Chondrocyte (in vitro differentiated cells): ENCODE results near the gene FUBP3. TPM values are rescaled to one million over a fixed set of nuclear protein-coding genes. Genes with fewer than 3 reads are reported as not detected.

Experiments used
- DNase-seq: peaks from one replicate; pipeline ENCODE4 v3.0.0; 2021; ENCODE audit warnings: mixed read lengths, low spot score
- H3K27ac Mint-ChIP-seq: one replicate; pipeline ENCODE4 v1.8.0; 2021; ENCODE audit warnings: mild to moderate bottlenecking, moderate library complexity, mixed read lengths; ENCODE audit not compliant: unreplicated experiment
- H3K27me3 Mint-ChIP-seq: 2 replicates; pipeline ENCODE4 v1.8.0; 2021; ENCODE audit warnings: low read depth, mixed read lengths
- H3K36me3 Mint-ChIP-seq: 2 replicates; pipeline ENCODE4 v1.8.0; 2021; ENCODE audit warnings: low read depth, mixed read lengths
- H3K4me1 Mint-ChIP-seq: 2 replicates; pipeline ENCODE4 v1.8.0; 2021; ENCODE audit warnings: low read depth, mild to moderate bottlenecking, mixed read lengths
- H3K4me3 Mint-ChIP-seq: one replicate; pipeline ENCODE4 v1.8.0; 2021; ENCODE audit warnings: mild to moderate bottlenecking, moderate library complexity, mixed read lengths; ENCODE audit not compliant: unreplicated experiment
- H3K9me3 Mint-ChIP-seq: 2 replicates; pipeline ENCODE4 v1.8.0; 2021; ENCODE audit warnings: low read depth, mixed read lengths
- CTCF ChIP-seq: fragments of 200-600 bp; sonication (generic); IDR thresholded peaks from 2 replicates; pipeline ENCODE4 v1.5.0; 2021; ENCODE audit warnings: antibody characterized with exemption, mild to moderate bottlenecking, moderate library complexity
- total RNA-seq: library from RNA; stranded (reverse); gene quantifications from 3 replicates; pipeline ENCODE4 v1.2.1, GENCODE V29; 2021

Gene FUBP3
- total RNA-seq, 1 donor from 2014 or later = 52.8 TPM

DNA sequence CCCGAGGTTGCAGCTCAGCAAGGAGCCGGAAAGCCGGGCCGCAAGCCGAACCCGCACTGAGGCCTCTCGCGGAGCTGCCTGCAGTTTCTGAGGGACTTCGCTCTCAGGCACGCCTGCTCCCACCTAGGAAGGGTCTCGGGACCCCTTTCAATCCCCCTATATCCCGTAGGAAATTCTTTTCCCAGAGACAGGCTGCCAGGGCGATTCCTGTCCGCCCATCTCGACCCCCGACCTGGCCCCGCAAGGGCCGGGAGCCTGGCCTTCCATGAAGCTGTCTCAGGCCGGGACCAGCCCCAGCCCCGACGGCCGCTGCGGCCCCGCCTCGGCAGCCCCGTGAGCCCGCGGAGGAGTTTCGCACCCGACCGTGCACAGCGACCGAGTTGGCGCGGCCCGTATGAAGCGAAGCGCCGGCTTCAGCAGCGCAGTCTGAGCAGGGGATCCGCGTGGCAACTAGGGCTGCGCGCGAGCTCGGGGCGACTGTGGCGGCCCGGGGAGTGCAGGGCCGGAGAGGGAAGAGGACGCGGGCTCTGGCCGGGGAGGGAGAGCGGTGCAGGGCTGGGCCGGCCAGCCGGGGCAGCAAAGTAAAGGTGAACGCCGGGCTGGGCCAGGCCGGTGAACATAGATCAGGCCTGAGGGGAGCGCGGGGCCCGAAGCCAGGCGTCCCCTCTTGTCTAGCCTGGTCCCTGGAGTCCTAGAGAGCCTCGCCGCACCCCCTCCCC, 84.0 kb downstream of the FUBP3 start:
- no peak for TF ChIP-seq CTCF
- DNase-seq = no peak
- no peaks in the 10 kb centered on the region for H3K9me3 Mint-ChIP-seq
- peaks cover 20% of the 10 kb centered on the region for H3K4me1 Mint-ChIP-seq
- H3K27ac Mint-ChIP-seq = no peak overlapping the region
- H3K4me3 Mint-ChIP-seq = no peak overlapping the region
- H3K36me3 Mint-ChIP-seq = peaks cover 3% of the 10 kb centered on the region
- H3K27me3 Mint-ChIP-seq = peaks cover 60% of the 10 kb centered on the region

DNA sequence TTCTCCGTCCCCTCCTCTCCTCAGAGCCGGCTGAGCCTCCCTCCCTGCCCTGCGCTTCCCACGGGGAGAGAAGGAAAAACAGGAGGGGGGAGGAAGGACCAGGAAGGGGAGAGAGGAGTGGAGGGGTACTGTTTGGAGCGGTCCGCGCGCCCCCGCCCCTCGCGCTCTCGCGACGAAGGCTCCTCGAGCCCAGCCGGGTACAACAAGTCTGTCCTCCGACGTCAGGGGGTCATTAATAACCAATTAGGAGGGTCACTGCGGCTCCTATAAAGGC, 84.5 kb downstream of the FUBP3 start:
- H3K4me3 Mint-ChIP-seq = no peak overlapping the region
- no peaks in the 10 kb centered on the region for H3K9me3 Mint-ChIP-seq
- no peak for DNase-seq
- H3K27me3 Mint-ChIP-seq = peaks cover 56% of the 10 kb centered on the region
- H3K4me1 Mint-ChIP-seq = peaks cover 20% of the 10 kb centered on the region
- TF ChIP-seq CTCF = no peak
- H3K27ac Mint-ChIP-seq = no peak overlapping the region
- peaks cover 2% of the 10 kb centered on the region for H3K36me3 Mint-ChIP-seq

GRCh38 chr9:130664251-130665028, 85.1 kb downstream of the FUBP3 start, which contains the start of gene PRDM12:
Gene PRDM12 (plus strand): TSS chr9:130664594. CDS start chr9:130664654, 60 bp downstream.
- H3K36me3 Mint-ChIP-seq = peaks cover 2% of the 10 kb centered on the region
- DNase-seq = no peak
- H3K27me3 Mint-ChIP-seq = peaks cover 54% of the 10 kb centered on the region
- no peak within 1 kb of the TSS for H3K27ac Mint-ChIP-seq
- no peak within 1 kb of the TSS for H3K4me3 Mint-ChIP-seq
- no peak for TF ChIP-seq CTCF
- H3K4me1 Mint-ChIP-seq = peaks cover 20% of the 10 kb centered on the region
- no peaks in the 10 kb centered on the region for H3K9me3 Mint-ChIP-seq

DNA sequence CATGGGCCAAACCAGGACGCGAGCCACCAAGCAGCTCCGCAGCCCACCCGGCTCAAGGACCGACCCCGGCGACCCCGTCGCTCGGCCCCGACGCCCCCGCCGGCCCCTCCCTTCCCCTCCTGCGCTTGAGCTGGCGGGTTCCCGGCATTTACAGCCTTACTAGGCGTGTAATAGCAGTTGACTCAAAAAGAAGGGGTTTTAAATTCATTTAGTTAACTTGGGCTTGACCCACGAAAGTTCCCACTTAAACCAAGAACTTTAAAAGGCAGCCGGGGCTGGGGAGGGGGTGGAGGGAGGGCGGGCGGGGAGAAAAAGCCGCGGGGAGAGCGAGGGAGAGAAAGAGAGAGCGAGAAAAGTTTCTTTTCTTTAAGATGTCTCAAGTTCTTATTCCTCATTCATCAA, 85.7 kb downstream of the FUBP3 start:
- no peak for TF ChIP-seq CTCF
- no peaks in the 10 kb centered on the region for H3K9me3 Mint-ChIP-seq
- H3K4me3 Mint-ChIP-seq = no peak overlapping the region
- H3K27me3 Mint-ChIP-seq = peaks cover 52% of the 10 kb centered on the region
- H3K4me1 Mint-ChIP-seq = peaks cover 20% of the 10 kb centered on the region
- H3K27ac Mint-ChIP-seq = no peak overlapping the region
- H3K36me3 Mint-ChIP-seq = peaks cover 2% of the 10 kb centered on the region
- DNase-seq = no peak

GRCh38 chr9:130665431-130666392, 86.3 kb downstream of the FUBP3 start:
- no peak for TF ChIP-seq CTCF
- H3K27ac Mint-ChIP-seq = no peak overlapping the region
- peaks cover 17% of the 10 kb centered on the region for H3K4me1 Mint-ChIP-seq
- no peaks in the 10 kb centered on the region for H3K9me3 Mint-ChIP-seq
- no peak for DNase-seq
- H3K36me3 Mint-ChIP-seq = peaks cover 2% of the 10 kb centered on the region
- H3K27me3 Mint-ChIP-seq = peaks cover 52% of the 10 kb centered on the region
- H3K4me3 Mint-ChIP-seq = no peak overlapping the region
